ENCODE measurements around the gene FUT3.
"Not testable (repeated sequence)": the region's sequence is repeated elsewhere in the genome, so short reads cannot be mapped to it uniquely, and the experiment has no call there.

FUT3 gene

DNA sequence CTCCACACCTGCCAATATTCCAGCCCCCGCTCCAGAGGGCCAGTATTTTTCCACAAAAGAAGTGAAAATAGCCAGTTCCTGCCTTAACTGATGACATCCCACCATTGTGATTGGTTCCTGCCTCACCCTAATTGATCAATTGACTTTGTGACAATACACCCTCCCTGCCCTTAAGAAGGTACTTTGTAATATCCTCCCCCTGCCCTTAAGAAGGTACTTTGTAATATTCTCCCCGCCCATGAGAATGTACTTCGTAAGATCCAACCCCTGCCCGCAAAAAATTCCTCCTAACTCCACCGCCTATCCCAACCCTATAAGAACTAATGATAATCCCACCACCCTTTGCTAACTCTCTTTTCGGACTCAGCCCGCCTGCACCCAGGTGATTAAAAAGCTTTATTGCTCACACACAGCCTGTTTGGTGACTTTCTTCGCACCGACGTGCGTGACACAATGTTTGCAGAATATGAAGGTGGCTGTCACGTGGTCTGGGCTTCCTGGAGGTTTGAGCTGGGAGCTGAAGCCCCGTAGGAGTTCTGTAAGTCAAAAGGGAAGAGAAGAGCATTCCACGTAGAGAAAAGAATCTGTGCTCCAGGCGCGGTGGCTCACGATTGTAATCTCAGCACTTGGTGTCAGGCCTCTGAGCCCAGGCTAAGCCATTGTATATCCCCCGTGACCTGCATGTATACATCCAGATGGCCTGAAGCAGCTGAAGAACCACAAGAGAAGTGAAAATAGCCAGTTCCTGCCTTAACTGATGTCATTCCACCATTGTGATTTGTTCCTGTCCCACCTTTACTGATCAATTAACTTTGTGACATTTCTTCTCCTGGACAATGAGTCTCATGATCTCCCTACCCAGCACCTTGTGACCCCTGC lies 6.2 kb upstream of the FUT3 start:
- no peak for DNase-seq (ENCODE audit: low read depth, low spot score)
- in situ Hi-C loops (cut with HindIII; ENCODE audit: low sequenced_read_pairs) = no loop called here
- TF ChIP-seq CTCF (IDR thresholded peaks at IDR 0.05; ENCODE audit: low read depth, low read length) = no peak
- no peak overlapping the region for H3K4me3 ChIP-seq (ENCODE audit: low read depth, low read length)

DNA sequence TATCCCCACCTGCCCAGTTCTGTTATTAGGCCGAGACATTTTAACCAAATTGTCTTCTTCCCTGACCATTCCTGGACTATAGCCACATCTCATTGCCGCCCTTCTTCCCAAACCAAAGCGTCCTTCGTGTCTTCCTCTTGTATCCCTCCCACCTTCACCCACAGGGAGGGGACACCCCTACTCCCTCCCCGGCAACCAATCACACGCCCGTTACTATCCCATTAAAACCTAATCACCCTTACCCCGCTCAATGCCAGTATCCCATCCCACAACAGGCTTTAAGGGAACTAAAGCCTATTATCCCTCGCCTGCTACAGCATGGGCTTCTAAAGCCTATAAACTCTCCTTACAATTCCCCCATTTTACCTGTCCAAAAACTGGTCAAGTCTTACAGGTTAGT lies 3.9 kb upstream of the FUT3 start:
- DNase-seq (ENCODE audit: low read depth, low spot score); H3K4me3 ChIP-seq (ENCODE audit: low read depth, low read length); in situ Hi-C loops (cut with HindIII; ENCODE audit: low sequenced_read_pairs): not testable (repeated sequence)

GRCh38 chr19:5854121-5854520 lies 2.9 kb upstream of the FUT3 start:
- in situ Hi-C loops (cut with HindIII; ENCODE audit: low sequenced_read_pairs); DNase-seq (ENCODE audit: low read depth, low spot score); H3K4me3 ChIP-seq (ENCODE audit: low read depth, low read length): not testable (repeated sequence)

DNA sequence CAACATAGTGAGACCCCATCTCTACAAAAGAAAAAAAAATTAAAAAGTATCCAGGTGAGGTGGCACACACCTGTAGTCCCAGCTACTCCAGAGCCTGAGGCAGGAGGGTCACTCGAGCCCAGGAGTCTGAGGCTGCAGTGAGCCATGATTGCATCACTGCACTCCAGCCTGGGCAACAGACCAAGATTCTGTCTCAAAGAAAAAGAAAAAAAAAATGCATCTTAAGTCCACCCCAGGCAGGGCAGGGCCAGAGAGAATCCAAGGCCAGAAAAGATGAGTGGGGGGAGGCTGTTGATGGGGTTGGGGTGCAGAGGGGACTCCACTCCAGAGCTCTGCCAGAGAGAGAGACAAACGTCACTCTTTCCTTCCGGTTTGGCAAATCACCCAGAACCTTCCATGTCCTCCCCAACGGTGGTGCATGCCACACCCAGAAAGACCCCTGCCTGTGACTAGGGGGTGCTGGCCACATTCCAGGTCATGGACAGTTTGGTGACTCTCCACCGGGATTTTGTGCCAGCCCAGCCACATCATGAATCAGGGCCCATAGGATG lies 431 bp downstream of the FUT3 start:
- TF ChIP-seq CTCF (IDR thresholded peaks at IDR 0.05; ENCODE audit: low read depth, low read length) = no peak
- in situ Hi-C loops (cut with HindIII; ENCODE audit: low sequenced_read_pairs) = no loop called here
- H3K4me3 ChIP-seq (ENCODE audit: low read depth, low read length) = no peak overlapping the region
- peak; percentile 55 for DNase-seq (ENCODE audit: low read depth, low spot score)

GRCh38 chr19:5850189-5850588 lies 1.1 kb downstream of the FUT3 start:
- DNase-seq (ENCODE audit: low read depth, low spot score) = no peak

DNA sequence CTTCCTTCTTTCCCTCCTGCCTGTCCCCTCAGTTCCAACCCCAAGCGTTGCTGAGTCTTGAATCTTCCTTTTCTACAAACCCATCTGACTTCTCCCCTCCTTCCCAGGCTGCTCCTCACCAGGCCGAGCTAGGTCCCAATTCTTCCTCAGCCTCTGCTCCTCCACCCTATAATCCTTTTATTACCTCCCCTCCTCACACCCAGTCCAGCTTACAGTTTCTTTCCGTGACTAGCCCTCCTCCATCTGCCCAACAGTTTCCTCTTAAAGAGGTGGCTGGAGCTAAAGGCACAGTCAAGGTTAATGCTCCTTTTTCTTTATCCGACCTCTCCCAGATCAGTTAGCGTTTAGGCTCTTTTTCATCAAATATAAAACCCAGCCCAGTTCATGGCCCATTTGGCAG lies 2.6 kb downstream of the FUT3 start:
- DNase-seq (ENCODE audit: low read depth, low spot score); H3K4me3 ChIP-seq (ENCODE audit: low read depth, low read length); in situ Hi-C loops (cut with HindIII; ENCODE audit: low sequenced_read_pairs): not testable (repeated sequence)

More at GRCh38 chr19:5850189-5850588, 1.1 kb downstream of the FUT3 start:
- in situ Hi-C loops (cut with HindIII; ENCODE audit: low sequenced_read_pairs) = no loop called here
- H3K4me3 ChIP-seq (ENCODE audit: low read depth, low read length) = no peak overlapping the region
- TF ChIP-seq CTCF (IDR thresholded peaks at IDR 0.05; ENCODE audit: low read depth, low read length) = no peak

- in situ Hi-C loops (cut with HindIII; ENCODE audit: low sequenced_read_pairs); H3K4me3 ChIP-seq (ENCODE audit: low read depth, low read length); DNase-seq (ENCODE audit: low read depth, low spot score): not testable (repeated sequence)
Measured at GRCh38 chr19:5847846-5848245, 3.4 kb downstream of the FUT3 start.

GRCh38 chr19:5844456-5845433 lies 6.5 kb downstream of the FUT3 start:
- no peak for DNase-seq (ENCODE audit: low read depth, low spot score)
- TF ChIP-seq CTCF (IDR thresholded peaks at IDR 0.05; ENCODE audit: low read depth, low read length) = no peak
- no peak overlapping the region for H3K4me3 ChIP-seq (ENCODE audit: low read depth, low read length)
- in situ Hi-C loops (cut with HindIII; ENCODE audit: low sequenced_read_pairs) = no loop called here

Measured in astrocyte of the spinal cord (primary cell).